ENCODE measurements around the gene HAUS2. TPM values are rescaled to one million over a fixed set of nuclear protein-coding genes. Genes with fewer than 3 reads are reported as not detected.
"Not testable (repeated sequence)": the region's sequence is repeated elsewhere in the genome, so short reads cannot be mapped to it uniquely, and the experiment has no call there.

The HAUS2 gene
- polyA plus RNA-seq, 2 of the 4 experiments (the other 2 are of a cell fraction), result 15.7 to 31.0 TPM

DNA sequence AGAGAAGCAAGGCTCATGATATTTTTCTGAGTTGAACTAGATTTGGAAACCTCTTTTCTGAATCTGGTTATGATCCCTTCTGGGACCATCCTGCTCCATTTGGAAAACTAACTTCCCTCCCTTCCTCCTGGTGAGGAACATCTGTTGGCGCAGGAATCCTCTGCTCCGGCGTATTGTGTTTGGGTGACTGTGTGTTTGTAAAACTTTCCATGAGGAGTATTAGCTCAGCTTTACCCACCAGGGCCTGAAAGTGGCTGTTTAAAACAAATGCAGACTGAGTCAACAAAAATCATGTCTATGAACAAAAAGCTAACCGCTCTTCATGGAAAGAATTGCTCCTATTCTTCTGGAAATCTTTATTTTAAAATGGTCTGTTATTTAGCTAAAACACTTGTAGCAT is 44.5 kb downstream of the HAUS2 start (continued):
- TF ChIP-seq, protein P1, sequence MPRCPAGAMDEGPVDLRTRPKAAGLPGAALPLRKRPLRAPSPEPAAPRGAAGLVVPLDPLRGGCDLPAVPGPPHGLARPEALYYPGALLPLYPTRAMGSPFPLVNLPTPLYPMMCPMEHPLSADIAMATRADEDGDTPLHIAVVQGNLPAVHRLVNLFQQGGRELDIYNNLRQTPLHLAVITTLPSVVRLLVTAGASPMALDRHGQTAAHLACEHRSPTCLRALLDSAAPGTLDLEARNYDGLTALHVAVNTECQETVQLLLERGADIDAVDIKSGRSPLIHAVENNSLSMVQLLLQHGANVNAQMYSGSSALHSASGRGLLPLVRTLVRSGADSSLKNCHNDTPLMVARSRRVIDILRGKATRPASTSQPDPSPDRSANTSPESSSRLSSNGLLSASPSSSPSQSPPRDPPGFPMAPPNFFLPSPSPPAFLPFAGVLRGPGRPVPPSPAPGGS (IDR thresholded peaks at IDR 0.05), result no peak
- TF ChIP-seq, protein P2, sequence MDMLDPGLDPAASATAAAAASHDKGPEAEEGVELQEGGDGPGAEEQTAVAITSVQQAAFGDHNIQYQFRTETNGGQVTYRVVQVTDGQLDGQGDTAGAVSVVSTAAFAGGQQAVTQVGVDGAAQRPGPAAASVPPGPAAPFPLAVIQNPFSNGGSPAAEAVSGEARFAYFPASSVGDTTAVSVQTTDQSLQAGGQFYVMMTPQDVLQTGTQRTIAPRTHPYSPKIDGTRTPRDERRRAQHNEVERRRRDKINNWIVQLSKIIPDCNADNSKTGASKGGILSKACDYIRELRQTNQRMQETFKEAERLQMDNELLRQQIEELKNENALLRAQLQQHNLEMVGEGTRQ (IDR thresholded peaks at IDR 0.05), result no peak

DNA sequence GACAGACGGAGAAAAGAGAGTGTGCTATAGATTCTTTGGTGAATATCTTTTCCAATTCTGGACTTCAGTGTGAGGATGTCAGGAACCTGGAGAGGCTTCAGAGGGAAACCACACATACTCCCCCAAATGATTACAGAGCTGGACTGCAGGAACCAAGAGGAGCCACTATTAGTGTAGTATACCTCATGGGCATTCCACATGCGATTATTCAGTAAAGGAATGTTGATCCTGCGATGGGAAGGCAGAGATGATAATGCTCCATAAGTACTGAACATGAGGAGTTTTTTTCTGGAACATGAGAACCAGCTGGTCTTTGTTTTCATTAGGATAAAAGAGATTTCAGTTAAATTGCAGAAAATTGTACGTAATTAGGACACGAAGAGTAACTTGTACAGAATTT is 45.5 kb downstream of the HAUS2 start:
- TF ChIP-seq POLR2A (IDR thresholded peaks at IDR 0.05; ENCODE audit: low read length), result no peak
- TF ChIP-seq, protein P3, sequence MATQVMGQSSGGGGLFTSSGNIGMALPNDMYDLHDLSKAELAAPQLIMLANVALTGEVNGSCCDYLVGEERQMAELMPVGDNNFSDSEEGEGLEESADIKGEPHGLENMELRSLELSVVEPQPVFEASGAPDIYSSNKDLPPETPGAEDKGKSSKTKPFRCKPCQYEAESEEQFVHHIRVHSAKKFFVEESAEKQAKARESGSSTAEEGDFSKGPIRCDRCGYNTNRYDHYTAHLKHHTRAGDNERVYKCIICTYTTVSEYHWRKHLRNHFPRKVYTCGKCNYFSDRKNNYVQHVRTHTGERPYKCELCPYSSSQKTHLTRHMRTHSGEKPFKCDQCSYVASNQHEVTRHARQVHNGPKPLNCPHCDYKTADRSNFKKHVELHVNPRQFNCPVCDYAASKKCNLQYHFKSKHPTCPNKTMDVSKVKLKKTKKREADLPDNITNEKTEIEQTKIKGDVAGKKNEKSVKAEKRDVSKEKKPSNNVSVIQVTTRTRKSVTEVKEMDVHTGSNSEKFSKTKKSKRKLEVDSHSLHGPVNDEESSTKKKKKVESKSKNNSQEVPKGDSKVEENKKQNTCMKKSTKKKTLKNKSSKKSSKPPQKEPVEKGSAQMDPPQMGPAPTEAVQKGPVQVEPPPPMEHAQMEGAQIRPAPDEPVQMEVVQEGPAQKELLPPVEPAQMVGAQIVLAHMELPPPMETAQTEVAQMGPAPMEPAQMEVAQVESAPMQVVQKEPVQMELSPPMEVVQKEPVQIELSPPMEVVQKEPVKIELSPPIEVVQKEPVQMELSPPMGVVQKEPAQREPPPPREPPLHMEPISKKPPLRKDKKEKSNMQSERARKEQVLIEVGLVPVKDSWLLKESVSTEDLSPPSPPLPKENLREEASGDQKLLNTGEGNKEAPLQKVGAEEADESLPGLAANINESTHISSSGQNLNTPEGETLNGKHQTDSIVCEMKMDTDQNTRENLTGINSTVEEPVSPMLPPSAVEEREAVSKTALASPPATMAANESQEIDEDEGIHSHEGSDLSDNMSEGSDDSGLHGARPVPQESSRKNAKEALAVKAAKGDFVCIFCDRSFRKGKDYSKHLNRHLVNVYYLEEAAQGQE (IDR thresholded peaks at IDR 0.05), result no peak
- no peak for ATAC-seq
- DNase-seq (ENCODE audit: low read depth in 1 of 2, low spot score in 1 of 2), result no peak
- ChIA-PET CTCF (no interaction called here), POLR2A (no interaction called here)
- Histone ChIP-seq H3K4me1 (peaks cover 5% of the 10 kb centered on the region; the same call in 2 of the 3 replicates), H3K27ac (no peak overlapping the region), H3K9me3 (no peaks in the 10 kb centered on the region), H3K4me2 (no peak overlapping the region), H3K4me3 (no peak overlapping the region)
- no peak for FAIRE-seq
- 94% methylated on average over 5 of the region's 5 CpGs for WGBS (ENCODE audit: missing lambda C conversion rate)

DNA sequence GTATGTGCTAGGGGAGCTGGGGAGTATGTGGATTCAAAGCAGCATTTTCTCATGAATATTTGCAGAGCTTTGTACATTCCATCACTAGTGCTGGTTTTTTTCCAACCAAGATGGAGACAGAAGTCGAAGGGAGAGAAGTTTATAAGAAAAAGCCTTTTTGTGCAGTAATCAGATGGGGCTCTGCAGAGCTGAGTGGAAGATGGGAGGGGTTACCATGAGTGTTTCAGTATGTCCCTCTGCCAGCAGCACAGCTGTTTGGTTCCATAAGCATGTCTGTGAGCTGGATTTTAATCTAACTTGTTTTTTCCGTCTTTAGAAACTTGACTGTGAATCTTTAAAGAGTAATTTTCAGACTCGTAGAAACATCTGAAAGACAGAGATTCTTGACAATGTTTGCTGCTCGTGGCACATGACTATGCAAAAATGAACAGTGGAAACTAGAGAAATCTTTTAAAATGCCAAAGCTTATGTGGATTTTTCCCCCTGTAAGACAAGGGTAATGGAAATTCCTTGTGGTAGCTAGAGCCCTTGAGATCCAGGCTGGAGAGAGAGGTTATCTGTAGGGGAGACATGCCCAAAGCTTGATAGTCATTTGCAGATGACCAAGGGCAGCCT is 47.1 kb downstream of the HAUS2 start:
- Histone ChIP-seq H3K4me1 (peaks cover 5% of the 10 kb centered on the region; the same call in 2 of the 3 replicates), H3K9me3 (no peaks in the 10 kb centered on the region), H3K4me2 (no peak overlapping the region), H3K4me3 (no peak overlapping the region), H3K27ac (no peak overlapping the region)
- ATAC-seq (no peak), DNase-seq (ENCODE audit: low read depth in 1 of 2, low spot score in 1 of 2) (no peak), FAIRE-seq (no peak)
- TF ChIP-seq CHD2 (IDR thresholded peaks at IDR 0.05; ENCODE audit: low read length, partially characterized antibody) (no peak), ZNF302 (CRISPR knock-in tag; IDR thresholded peaks at IDR 0.05) (no peak), TP53 (CRISPR knock-in tag; IDR thresholded peaks at IDR 0.05) (no peak)
- TF ChIP-seq, protein P4, sequence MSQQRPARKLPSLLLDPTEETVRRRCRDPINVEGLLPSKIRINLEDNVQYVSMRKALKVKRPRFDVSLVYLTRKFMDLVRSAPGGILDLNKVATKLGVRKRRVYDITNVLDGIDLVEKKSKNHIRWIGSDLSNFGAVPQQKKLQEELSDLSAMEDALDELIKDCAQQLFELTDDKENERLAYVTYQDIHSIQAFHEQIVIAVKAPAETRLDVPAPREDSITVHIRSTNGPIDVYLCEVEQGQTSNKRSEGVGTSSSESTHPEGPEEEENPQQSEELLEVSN (IDR thresholded peaks at IDR 0.05; ENCODE audit: borderline replicate concordance, low read depth), result no peak
- ChIA-PET POLR2A (no interaction called here), CTCF (no interaction called here)
- WGBS (ENCODE audit: missing lambda C conversion rate), result 76% methylated on average over 4 of the region's 4 CpGs

DNA sequence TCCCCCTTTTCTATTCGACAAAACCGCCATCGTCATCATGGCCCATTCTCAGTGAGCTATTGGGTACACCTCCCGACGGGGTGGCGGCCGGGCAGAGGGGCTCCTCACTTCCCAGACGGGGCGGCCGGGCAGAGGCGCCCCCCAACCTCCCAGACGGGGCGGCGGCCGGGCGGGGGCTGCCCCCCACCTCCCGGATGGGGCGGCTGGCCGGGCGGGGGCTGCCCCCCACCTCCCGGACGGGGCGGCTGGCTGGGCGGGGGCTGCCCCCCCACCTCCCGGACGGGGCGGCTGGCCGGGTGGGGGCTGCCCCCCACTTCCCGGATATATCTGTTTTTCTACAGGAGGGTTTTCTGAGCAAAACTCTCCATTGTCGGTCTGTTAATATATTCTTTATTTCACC is 52.7 kb downstream of the HAUS2 start:
- H3K4me1 ChIP-seq; CTCF ChIA-PET; H3K9me3 ChIP-seq; FAIRE-seq; H3K27ac ChIP-seq; DNase-seq (ENCODE audit: low read depth in 1 of 2, low spot score in 1 of 2); ATAC-seq; H3K4me3 ChIP-seq; POLR2A ChIA-PET; H3K4me2 ChIP-seq: not testable (repeated sequence)
- 94% methylated on average over 9 of the region's 30 CpGs for WGBS (ENCODE audit: missing lambda C conversion rate)

DNA sequence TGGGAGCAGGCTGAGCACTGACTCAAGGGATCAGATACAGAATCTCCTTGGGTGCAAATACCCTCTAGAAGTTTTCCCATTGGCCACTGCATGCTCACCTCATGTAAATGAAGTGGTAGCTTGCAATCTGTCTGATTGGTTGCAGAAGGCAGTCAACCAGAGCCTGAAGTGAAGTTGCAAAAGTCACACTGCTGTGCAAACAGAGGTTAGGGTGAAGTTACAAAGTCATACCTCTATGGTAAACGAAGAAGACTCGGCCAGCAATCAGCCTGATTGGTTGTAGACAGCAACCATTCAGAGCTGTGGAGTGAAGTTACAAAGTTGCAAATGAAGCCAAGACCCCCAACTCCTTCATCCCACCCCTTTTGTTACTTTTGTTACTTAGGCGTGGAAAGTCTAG is 53.9 kb downstream of the HAUS2 start:
- FAIRE-seq (no peak), ATAC-seq (no peak), DNase-seq (ENCODE audit: low read depth in 1 of 2, low spot score in 1 of 2) (peak in 1 of 2 experiments; percentile 2)
- H3K9me3 ChIP-seq, result no peaks in the 10 kb centered on the region
- no peak overlapping the region for H3K4me3 ChIP-seq
- H3K4me1 ChIP-seq, result no peaks in the 10 kb centered on the region
- WGBS (ENCODE audit: missing lambda C conversion rate), result 63% methylated on average over 3 of the region's 3 CpGs
- POLR2A ChIA-PET, result no interaction called here
- TF ChIP-seq, protein P3 (IDR thresholded peaks at IDR 0.05), result no peak
- no peak for TF ChIP-seq FOSL2 (IDR thresholded peaks at IDR 0.05)
- TF ChIP-seq FOSL2 (CRISPR knock-in tag; IDR thresholded peaks at IDR 0.05), result no peak
- TF ChIP-seq HOXB5 (CRISPR knock-in tag; IDR thresholded peaks at IDR 0.05), result no peak
- TF ChIP-seq NPAS2 (CRISPR knock-in tag; IDR thresholded peaks at IDR 0.05; ENCODE audit: borderline replicate concordance), result no peak
- TF ChIP-seq, protein P1 (IDR thresholded peaks at IDR 0.05), result no peak
- TF ChIP-seq NFE2L2 (conservative IDR thresholded peaks at IDR 0.05; ENCODE audit: low read length), result no peak
- no peak for TF ChIP-seq HOXB13 (CRISPR knock-in tag; IDR thresholded peaks at IDR 0.05; ENCODE audit: low read depth)
- no peak for TF ChIP-seq GATA3 (IDR thresholded peaks at IDR 0.05; ENCODE audit: borderline replicate concordance)
- no peak for TF ChIP-seq KDM1A (IDR thresholded peaks at IDR 0.05; ENCODE audit: low read depth)
- CTCF ChIA-PET, result no interaction called here
- H3K27ac ChIP-seq, result no peak overlapping the region
- H3K4me2 ChIP-seq, result no peak overlapping the region

Measured in A549 (cell line).